T-cell (primary cell): ENCODE data around the gene TLCD3A. TPM values are rescaled to one million over a fixed set of nuclear protein-coding genes. Genes with fewer than 3 reads are reported as not detected.
A peak's percentile ranks its signal among the peaks of the same experiment; 100 is the strongest.
"Not testable (repeated sequence)": the region's sequence is repeated elsewhere in the genome, so short reads cannot be mapped to it uniquely, and the experiment has no call there.

Experiments
- ATAC-seq, 4 experiments: fragments of 200-7000 bp in 3 of 4; fragments of 150-1000 bp in 1 of 4; cut with Tn5 transposase; replicated peaks in 1 of 4; 1 replicate in 3 of 4; 2 replicates in 1 of 4; pipeline ENCODE4 v1.10.0; 2021; ENCODE audit warnings: moderate library complexity in 3 of 4, mild to moderate bottlenecking in 2 of 4, moderate number of reproducible peaks in 1 of 4
- CTCF ChIA-PET, 2 donors: fragments of 300-600 bp; sonication (Branson Sonifier 250); formaldehyde crosslinking; loops; one replicate each; lab custom pipeline; 2022; ENCODE audit warnings: antibody characterized with exemption in 2 of 2; lab: Charles Lee
- POLR2A ChIA-PET, 2 donors: fragments of 300-600 bp; sonication (Branson Sonifier 250); formaldehyde crosslinking; loops; one replicate each; lab custom pipeline; 2022; ENCODE audit warnings: antibody characterized with exemption in 2 of 2; lab: Charles Lee
- DNase-seq, 35 experiments: peaks; one replicate each; pipeline versions ENCODE4 v3.0.0 to v3.0.0-alpha.2; 2013 to 2023
- H3K27ac ChIP-seq: one replicate; pipeline ENCODE4 v1.5.1; 2013; ENCODE audit warnings: low read length
- H3K27me3 ChIP-seq, 2 experiments: replicated peaks in 1 of 2; 1 replicate in 1 of 2; 2 replicates in 1 of 2; pipeline versions ENCODE4 v1.6.1 to v1.7.0; 2013; ENCODE audit warnings: low read length in 1 of 2, mixed read lengths in 1 of 2; ENCODE audit not compliant: control insufficient read depth in 2 of 2, insufficient read depth in 2 of 2; ENCODE audit errors: extremely low read depth in 1 of 2
- H3K36me3 ChIP-seq, 2 donors: 1 replicate in 1 of 2; 2 replicates in 1 of 2; pipeline versions ENCODE4 v1.6.1 to v1.7.0; 2013; ENCODE audit warnings: low read length in 1 of 2; ENCODE audit not compliant: control insufficient read depth in 2 of 2, insufficient read depth in 1 of 2; ENCODE audit errors: extremely low read depth in 1 of 2
- H3K4me1 ChIP-seq, 2 experiments: 1 replicate in 1 of 2; 2 replicates in 1 of 2; pipeline versions ENCODE4 v1.6.1 to v1.7.0; 2013; ENCODE audit warnings: low read length in 2 of 2, mixed read lengths in 1 of 2; ENCODE audit not compliant: insufficient read depth in 2 of 2, control insufficient read depth in 1 of 2; ENCODE audit errors: extremely low read depth in 1 of 2
- H3K4me3 ChIP-seq, 2 donors: 1 replicate in 1 of 2; 2 replicates in 1 of 2; pipeline versions ENCODE4 v1.5.1 to v1.7.0; 2013; ENCODE audit warnings: mild to moderate bottlenecking in 2 of 2, low read length in 1 of 2, moderate library complexity in 1 of 2; ENCODE audit not compliant: control insufficient read depth in 1 of 2; ENCODE audit errors: extremely low read depth in 1 of 2
- H3K9me3 ChIP-seq: 2 replicates; pipeline ENCODE4 v1.7.0; 2013
- H3K27ac Mint-ChIP-seq, 2 donors: one replicate each; pipeline ENCODE4 v1.8.0; 2020 to 2021; ENCODE audit warnings: mild to moderate bottlenecking in 2 of 2, mixed read lengths in 2 of 2
- H3K27me3 Mint-ChIP-seq, 2 donors: one replicate each; pipeline ENCODE4 v1.8.0; 2021 to 2022; ENCODE audit warnings: mixed read lengths in 2 of 2
- H3K36me3 Mint-ChIP-seq: one replicate; pipeline ENCODE4 v1.8.0; 2021; ENCODE audit warnings: mixed read lengths
- H3K4me1 Mint-ChIP-seq, 3 donors: one replicate each; pipeline ENCODE4 v1.8.0; 2020 to 2022; ENCODE audit warnings: mixed read lengths in 3 of 3, mild to moderate bottlenecking in 1 of 3
- H3K4me3 Mint-ChIP-seq, 3 donors: one replicate each; pipeline ENCODE4 v1.8.0; 2020 to 2022; ENCODE audit warnings: mild to moderate bottlenecking in 3 of 3, mixed read lengths in 3 of 3, moderate library complexity in 3 of 3
- H3K9me3 Mint-ChIP-seq, 3 donors: one replicate each; pipeline ENCODE4 v1.8.0; 2020 to 2022; ENCODE audit warnings: mixed read lengths in 3 of 3
- WGBS: methylation state at CpG from one replicate; pipeline ENCODE4 v1.1.5; 2013; ENCODE audit warnings: missing lambda C conversion rate; ENCODE audit not compliant: insufficient coverage; 5-methylcytosine and 5-hydroxymethylcytosine counted together
- total RNA-seq, 35 experiments: library from RNA in 6 of 35; stranded (reverse) in 6 of 35; fragments of 120-200 nt in 1 of 35; gene quantifications; one replicate each; pipeline versions ENCODE4 v1.2.1 to v1.2.4 and lab custom pipeline; 2013 to 2026

TLCD3A gene
- total RNA-seq, 5 donors from 2014 or later (not counting 1 experiment from before 2014, with no cell fraction given) = 1.3 to 3.0 (median 2.2) TPM

DNA sequence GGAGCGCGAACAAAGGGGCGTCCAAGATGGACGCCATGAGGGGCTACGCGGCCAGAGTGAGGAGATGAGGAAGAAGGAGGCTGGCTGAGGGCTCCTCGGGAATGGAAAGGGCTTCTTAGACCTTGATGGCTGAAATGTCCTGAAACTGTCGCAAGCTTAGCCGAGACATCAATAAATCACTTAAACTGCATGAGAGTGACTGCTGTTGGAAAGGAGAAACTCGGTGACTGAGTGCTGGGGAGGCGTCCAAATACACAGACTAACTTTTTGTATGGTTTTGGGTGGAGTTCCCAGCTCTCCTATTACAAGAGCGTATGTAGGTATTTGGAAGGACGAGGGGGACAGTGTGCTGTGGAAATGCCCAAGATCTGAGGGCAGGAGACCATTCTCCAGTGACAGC, 21.0 kb downstream of the TLCD3A start:
- ChIA-PET POLR2A (no interaction called here), CTCF (interaction anchor here in 1 of 2 donors (0.5 to 1.4 kb wide), 5 partner anchors 38 to 341 kb away, joined by 3 to 7 read pairs (median 5); partner anchors contain the start of gene TIMM22)
- Histone ChIP-seq H3K27ac (no peak overlapping the region), H3K27me3 (no peaks in the 10 kb centered on the region), H3K4me3 (no peak overlapping the region), H3K4me1 (peaks cover 8 to 29% of the 10 kb centered on the region in 2 experiments), H3K36me3 (peaks cover 4 to 6% of the 10 kb centered on the region in 2 donors), H3K9me3 (no peaks in the 10 kb centered on the region)
- Mint-ChIP-seq H3K4me1 (peaks cover 32 to 37% (median 34%) of the 10 kb centered on the region in 3 donors), H3K27me3 (no peaks in the 10 kb centered on the region), H3K27ac (peak overlapping the region; percentile 36 to 41), H3K4me3 (peak overlapping the region; percentile 48 to 71 (median 55)), H3K9me3 (no peaks in the 10 kb centered on the region), H3K36me3 (peaks cover 10% of the 10 kb centered on the region)
- WGBS = 92% methylated on average over 2 of the region's 13 CpGs
- ATAC-seq = no peak
- no peak for DNase-seq

DNA sequence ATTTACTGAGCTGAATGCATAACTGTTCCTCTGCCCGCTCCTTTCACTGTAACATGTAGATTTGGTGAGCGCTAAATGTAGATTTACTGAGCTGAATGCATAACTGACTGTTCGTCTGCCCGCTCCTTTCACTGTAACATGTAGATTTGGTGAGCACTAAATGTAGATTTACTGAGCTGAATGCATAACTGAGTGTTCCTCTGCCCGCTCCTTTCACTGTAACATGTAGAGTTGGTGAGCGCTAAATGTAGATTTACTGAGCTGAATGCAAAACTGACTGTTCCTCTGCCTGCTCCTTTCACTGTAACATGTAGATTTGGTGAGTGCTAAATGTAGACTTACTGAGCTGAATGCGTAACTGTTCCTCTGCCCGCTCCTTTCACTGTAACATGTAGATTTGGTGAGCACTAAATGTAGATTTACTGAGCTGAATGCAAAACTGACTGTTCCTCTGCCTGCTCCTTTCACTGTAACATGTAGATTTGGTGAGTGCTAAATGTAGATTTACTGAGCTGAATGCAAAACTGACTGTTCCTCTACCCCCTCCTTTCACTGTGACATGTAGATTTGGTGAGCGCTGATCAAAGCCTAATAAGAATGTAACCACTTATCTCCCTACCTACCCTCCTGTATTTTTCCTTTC, 23.0 kb downstream of the TLCD3A start:
- 97% methylated on average over 6 of the region's 9 CpGs for WGBS
- H3K27ac ChIP-seq, ATAC-seq, DNase-seq, H3K27me3 ChIP-seq, H3K9me3 Mint-ChIP-seq, H3K9me3 ChIP-seq, CTCF ChIA-PET, H3K27me3 Mint-ChIP-seq, H3K4me3 Mint-ChIP-seq, H3K4me3 ChIP-seq, H3K27ac Mint-ChIP-seq: not testable (repeated sequence)
- peaks cover 22% of the 10 kb centered on the region for H3K36me3 Mint-ChIP-seq
- peaks cover 19 to 22% (median 20%) of the 10 kb centered on the region in 3 donors for H3K4me1 Mint-ChIP-seq
- POLR2A ChIA-PET = interaction anchor here in 1 of 2 donors (0.6 to 0.7 kb wide), 2 partner anchors 19 to 41 kb away, joined by 4 to 8 read pairs; no protein-coding TSS in a partner anchor
- peaks cover 10 to 22% of the 10 kb centered on the region in 2 donors for H3K36me3 ChIP-seq
- H3K4me1 ChIP-seq = peaks cover 6 to 18% of the 10 kb centered on the region in 2 experiments

DNA sequence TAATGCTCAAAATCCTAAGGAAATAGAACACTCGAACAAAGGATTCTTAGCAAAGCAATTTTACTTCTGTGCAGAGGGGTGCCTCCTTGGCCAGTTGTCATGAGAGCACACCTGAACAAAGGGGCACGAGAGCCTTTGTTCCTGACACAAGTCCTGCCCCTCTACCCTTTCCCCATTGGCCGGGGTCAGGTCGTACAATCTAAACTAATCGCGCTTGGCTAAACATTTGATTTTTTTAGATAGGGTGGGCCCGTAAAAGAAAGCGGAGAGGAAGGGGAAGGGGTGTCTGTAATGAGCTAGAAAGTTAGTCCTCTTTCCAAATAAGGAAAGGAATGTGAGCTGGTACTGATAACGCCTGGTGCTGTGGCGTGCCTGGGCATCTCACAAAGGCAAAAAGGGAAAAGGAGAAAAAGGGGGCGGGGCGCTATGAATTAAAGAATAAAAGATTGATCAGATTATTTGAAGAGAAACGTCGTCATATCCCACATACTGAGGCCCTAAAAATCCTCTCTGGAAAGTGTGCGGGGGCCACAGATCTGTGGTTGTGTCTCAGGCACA, 23.7 kb downstream of the TLCD3A start:
- H3K27ac Mint-ChIP-seq, H3K27ac ChIP-seq, CTCF ChIA-PET, H3K4me3 ChIP-seq, H3K9me3 ChIP-seq, H3K27me3 Mint-ChIP-seq, ATAC-seq, H3K4me3 Mint-ChIP-seq, POLR2A ChIA-PET, DNase-seq, H3K9me3 Mint-ChIP-seq, H3K27me3 ChIP-seq: not testable (repeated sequence)
- WGBS = 100% methylated on average over 3 of the region's 15 CpGs
- H3K36me3 ChIP-seq = peaks cover 10 to 28% of the 10 kb centered on the region in 2 donors
- H3K4me1 ChIP-seq = peaks cover 3 to 12% of the 10 kb centered on the region in 2 experiments
- Mint-ChIP-seq H3K36me3 (peaks cover 27% of the 10 kb centered on the region), H3K4me1 (peaks cover 13 to 15% (median 14%) of the 10 kb centered on the region in 3 donors)

DNA sequence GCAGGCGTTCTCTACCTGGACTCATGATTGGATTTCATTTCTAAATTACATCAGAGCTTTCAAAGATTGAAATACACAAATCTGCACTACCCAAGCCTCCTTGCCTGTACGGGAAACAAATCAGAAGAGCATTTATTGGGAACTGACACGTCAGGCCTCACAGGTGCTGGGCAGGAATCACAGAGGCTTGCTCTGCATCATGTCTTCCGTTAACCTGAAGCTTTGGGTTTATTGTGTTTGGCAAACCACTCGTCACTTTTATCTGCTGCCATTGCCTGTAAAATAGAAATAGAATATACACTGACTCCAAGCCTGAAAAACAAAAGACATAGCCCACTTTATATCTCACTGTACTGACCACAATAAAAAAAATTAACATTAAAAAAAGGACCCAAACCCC, 27.6 kb downstream of the TLCD3A start:
- no peaks in the 10 kb centered on the region for H3K27me3 Mint-ChIP-seq
- peaks cover 39% of the 10 kb centered on the region for H3K36me3 Mint-ChIP-seq
- no peaks in the 10 kb centered on the region for H3K27me3 ChIP-seq
- ATAC-seq (no peak), DNase-seq (no peak)
- H3K27ac Mint-ChIP-seq = no peak overlapping the region
- WGBS = 84% methylated on average over 3 of the region's 5 CpGs
- POLR2A ChIA-PET = no interaction called here
- H3K4me3 ChIP-seq = no peak overlapping the region
- no peaks in the 10 kb centered on the region for H3K4me1 Mint-ChIP-seq
- no peaks in the 10 kb centered on the region for H3K9me3 Mint-ChIP-seq
- H3K27ac ChIP-seq = no peak overlapping the region
- CTCF ChIA-PET = no interaction called here
- H3K4me1 ChIP-seq = no peaks in the 10 kb centered on the region
- peaks cover 10 to 47% of the 10 kb centered on the region in 2 donors for H3K36me3 ChIP-seq
- H3K4me3 Mint-ChIP-seq = no peak overlapping the region
- H3K9me3 ChIP-seq = no peaks in the 10 kb centered on the region

DNA sequence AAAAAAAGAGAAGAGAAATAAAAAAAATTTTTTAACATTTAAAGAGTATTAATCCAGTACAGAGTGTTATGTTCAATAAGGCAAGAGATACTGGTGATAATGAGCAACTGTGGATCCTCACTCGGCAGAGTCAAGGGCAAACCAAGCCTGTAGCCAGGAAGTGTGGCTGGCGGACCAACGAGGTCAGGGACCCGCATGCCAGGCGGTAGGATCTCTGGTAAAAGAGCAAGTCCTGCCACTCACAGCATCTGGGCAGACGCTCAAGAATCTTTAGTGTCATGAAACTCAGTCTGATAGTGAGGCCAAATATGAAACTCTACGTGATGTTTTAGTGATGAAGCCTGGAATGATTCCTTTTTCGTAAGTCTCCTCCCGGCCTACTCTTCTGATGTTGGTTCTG, 28.0 kb downstream of the TLCD3A start:
- POLR2A ChIA-PET = no interaction called here
- CTCF ChIA-PET = no interaction called here
- Mint-ChIP-seq H3K27me3 (no peaks in the 10 kb centered on the region), H3K4me1 (no peaks in the 10 kb centered on the region), H3K4me3 (no peak overlapping the region), H3K36me3 (peaks cover 43% of the 10 kb centered on the region), H3K27ac (no peak overlapping the region), H3K9me3 (no peaks in the 10 kb centered on the region)
- DNase-seq (no peak), ATAC-seq (no peak)
- Histone ChIP-seq H3K9me3 (no peaks in the 10 kb centered on the region), H3K4me3 (no peak overlapping the region), H3K4me1 (no peaks in the 10 kb centered on the region), H3K36me3 (peaks cover 10 to 51% of the 10 kb centered on the region in 2 donors), H3K27me3 (no peaks in the 10 kb centered on the region), H3K27ac (no peak overlapping the region)
- WGBS = 99% methylated on average over 6 of the region's 9 CpGs

DNA sequence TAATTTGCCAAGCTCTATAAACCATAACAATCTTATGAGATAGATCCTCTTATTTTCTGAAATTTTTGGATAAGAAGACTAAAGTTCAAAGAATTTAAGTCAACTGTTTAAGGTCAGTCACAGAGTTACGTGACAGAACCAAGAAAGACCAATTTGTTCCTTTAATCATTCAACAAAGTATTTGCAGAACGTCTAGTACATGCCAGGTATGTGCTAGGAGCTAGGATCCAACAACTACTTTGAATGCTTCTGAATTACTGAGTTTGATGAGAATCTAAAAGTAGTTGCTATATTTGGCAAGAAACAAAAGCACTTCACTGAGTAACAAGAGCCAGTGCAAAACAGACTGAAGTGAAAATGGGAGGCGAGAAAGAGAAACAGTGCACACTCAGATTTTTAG, 34.7 kb downstream of the TLCD3A start:
- 100% methylated on average over 1 of the region's 3 CpGs for WGBS
- no peaks in the 10 kb centered on the region for H3K9me3 ChIP-seq
- H3K4me3 ChIP-seq = no peak overlapping the region
- H3K27me3 Mint-ChIP-seq = no peaks in the 10 kb centered on the region
- peaks cover 0 to 57% of the 10 kb centered on the region in 2 donors for H3K36me3 ChIP-seq
- no peaks in the 10 kb centered on the region for H3K4me1 ChIP-seq
- ChIA-PET POLR2A (no interaction called here), CTCF (no interaction called here)
- peak overlapping the region in 1 of 2 donors; percentile 2 for H3K27ac Mint-ChIP-seq
- H3K4me1 Mint-ChIP-seq = no peaks in the 10 kb centered on the region
- peaks cover 51% of the 10 kb centered on the region for H3K36me3 Mint-ChIP-seq
- no peak overlapping the region for H3K27ac ChIP-seq
- no peak for DNase-seq
- H3K4me3 Mint-ChIP-seq = no peak overlapping the region
- no peaks in the 10 kb centered on the region for H3K9me3 Mint-ChIP-seq
- H3K27me3 ChIP-seq = no peaks in the 10 kb centered on the region
- no peak for ATAC-seq
